K562 (cell line): ENCODE results near the gene PIK3CA.

ENCODE experiments used
- ARID3B ChIP-seq: fragments of 250-450 bp; sonication (Bioruptor Pico); IDR thresholded peaks from 2 replicates; pipeline ENCODE4 v1.4.0; 2020; ENCODE audit warnings: borderline replicate concordance
- E2F5 ChIP-seq: sonication (generic); formaldehyde crosslinking; IDR thresholded peaks from 2 replicates; pipeline ENCODE4 v1.8.0; 2022; ENCODE audit warnings: mild to moderate bottlenecking, missing genetic modification reagents
- EZH2 ChIP-seq: IDR thresholded peaks from 2 replicates; pipeline ENCODE4 v1.6.1; 2012; ENCODE audit warnings: low read depth, mild to moderate bottlenecking, inconsistent platforms, low read length, borderline replicate concordance
- GATAD2B ChIP-seq: fragments of 450-650 bp; IDR thresholded peaks from 2 replicates; pipeline ENCODE4 v1.6.1; 2017; ENCODE audit warnings: mild to moderate bottlenecking, borderline replicate concordance
- MAX ChIP-seq: sonication (generic); formaldehyde crosslinking; IDR thresholded peaks from 2 replicates; pipeline ENCODE4 v1.9.0; 2022; ENCODE audit warnings: mild to moderate bottlenecking, missing genetic modification reagents
- OTX1 ChIP-seq: fragments of 450-650 bp; formaldehyde crosslinking; IDR thresholded peaks from 2 replicates; pipeline ENCODE4 v1.4.0; 2022; ENCODE audit warnings: mild to moderate bottlenecking
- PCBP2 ChIP-seq: fragments of 200-400 bp; formaldehyde crosslinking; IDR thresholded peaks from 2 replicates; pipeline ENCODE4 v1.6.1; 2018; ENCODE audit warnings: low read length, low read depth, mild to moderate bottlenecking, moderate library complexity; ENCODE audit not compliant: poor library complexity, severe bottlenecking
- SETDB1 ChIP-seq: IDR thresholded peaks from one replicate; pipeline ENCODE4 v1.6.1; 2012; ENCODE audit warnings: low read length, control low read depth, inconsistent platforms
- SP1 ChIP-seq: sonication (generic); formaldehyde crosslinking; IDR thresholded peaks from 2 replicates; pipeline ENCODE4 v1.8.1; 2022; ENCODE audit warnings: mild to moderate bottlenecking, missing genetic modification reagents
- ZBTB1 ChIP-seq: sonication (generic); formaldehyde crosslinking; IDR thresholded peaks from 2 replicates; pipeline ENCODE4 v1.8.1; 2023; ENCODE audit warnings: missing genetic modification reagents, low read depth, mild to moderate bottlenecking, borderline replicate concordance
- ZBTB8A ChIP-seq: fragments of 450-650 bp; IDR thresholded peaks from 2 replicates; pipeline ENCODE4 v1.6.1; 2018; ENCODE audit warnings: mild to moderate bottlenecking, moderate library complexity; ENCODE audit not compliant: partially characterized antibody

- TF ChIP-seq EZH2 = no peak
- no peak for TF ChIP-seq OTX1
- TF ChIP-seq ZBTB1 (CRISPR knock-in tag) = no peak
- TF ChIP-seq SETDB1 = no peak
- no peak for TF ChIP-seq SP1 (CRISPR knock-in tag)
- no peak for TF ChIP-seq ARID3B
- no peak for TF ChIP-seq ZBTB8A
- no peak for TF ChIP-seq MAX (CRISPR knock-in tag)
- TF ChIP-seq E2F5 = no peak
- TF ChIP-seq GATAD2B = no peak
- TF ChIP-seq PCBP2 = no peak
Observed at GRCh38 chr3:179196700-179197099, 48.5 kb downstream of the PIK3CA start.
